Fibroblast of pulmonary artery (primary cell): Measurements from ENCODE around the gene ARHGAP42.

Experiments
- DNase-seq: peaks from one replicate; pipeline ENCODE4 v3.0.0-alpha.2; 2010; ENCODE audit warnings: low read depth
- H3K4me3 ChIP-seq: replicated peaks from 2 replicates; pipeline ENCODE4 v1.5.1; 2011; ENCODE audit warnings: low read depth, mild to moderate bottlenecking, control low read depth, low read length, moderate library complexity
- CTCF ChIP-seq: IDR thresholded peaks from 2 replicates; pipeline ENCODE4 v1.5.1; 2011; ENCODE audit warnings: mild to moderate bottlenecking, control low read depth, low read length, inconsistent platforms; ENCODE audit errors: missing control alignments

Gene ARHGAP42

GRCh38 chr11:101030692-101031091 lies 343.6 kb downstream of the ARHGAP42 start:
- TF ChIP-seq CTCF, result no peak
- no peak for DNase-seq
- no peak overlapping the region for H3K4me3 ChIP-seq

- TF ChIP-seq CTCF, result no peak
- DNase-seq, result no peak
- H3K4me3 ChIP-seq, result no peak overlapping the region
Measured at GRCh38 chr11:101031713-101032112, 344.6 kb downstream of the ARHGAP42 start.

- no peak for DNase-seq
- H3K4me3 ChIP-seq, result no peak overlapping the region
- TF ChIP-seq CTCF, result no peak
Measured at GRCh38 chr11:101032991-101033390, 345.9 kb downstream of the ARHGAP42 start.

GRCh38 chr11:101034076-101034475 lies 347.0 kb downstream of the ARHGAP42 start:
- TF ChIP-seq CTCF, result no peak
- no peak overlapping the region for H3K4me3 ChIP-seq
- DNase-seq, result peak; percentile 41

- TF ChIP-seq CTCF, result no peak
- no peak for DNase-seq
- H3K4me3 ChIP-seq, result no peak overlapping the region
Measured at GRCh38 chr11:101035872-101036271, 348.8 kb downstream of the ARHGAP42 start.
